Activated CD8-positive, alpha-beta memory T cell treated with anti-CD3 and anti-CD28 coated beads, Interleukin-2, amount 50 U/mL, for 1 hour (primary cell): ENCODE data around the gene ERGIC1.
A peak's percentile ranks its signal among the peaks of the same experiment; 100 is the strongest.
"Not testable (repeated sequence)": the region's sequence is repeated elsewhere in the genome, so short reads cannot be mapped to it uniquely, and the experiment has no call there.

Experiments
- DNase-seq: peaks from one replicate; pipeline ENCODE4 v3.0.0-alpha.2; 2020; ENCODE audit errors: extremely low read depth

ERGIC1 gene

DNA sequence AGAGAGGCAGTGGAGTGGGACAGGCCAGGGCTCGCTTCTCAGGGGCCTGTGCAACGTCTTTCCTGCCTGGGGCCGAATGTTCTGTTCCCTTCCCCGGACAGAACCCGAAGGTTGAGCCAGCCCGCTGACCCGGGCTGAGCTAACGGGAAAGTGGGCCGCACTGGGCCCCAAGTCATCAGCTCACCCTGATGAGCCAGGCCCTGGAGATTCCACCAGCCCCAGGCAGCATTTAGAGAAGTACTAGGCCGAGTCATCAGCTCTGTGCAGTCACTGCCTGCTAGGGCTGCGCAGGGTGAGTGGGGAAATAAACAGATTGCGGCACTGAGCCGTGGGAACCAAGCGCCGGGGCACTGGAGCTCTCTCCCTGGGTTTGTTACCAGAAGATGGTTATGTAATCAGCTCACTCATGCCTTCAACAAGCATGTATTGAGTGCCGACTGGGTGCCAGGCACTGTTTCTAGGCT lies 33.9 kb upstream of the ERGIC1 start:
- DNase-seq, result no peak

DNA sequence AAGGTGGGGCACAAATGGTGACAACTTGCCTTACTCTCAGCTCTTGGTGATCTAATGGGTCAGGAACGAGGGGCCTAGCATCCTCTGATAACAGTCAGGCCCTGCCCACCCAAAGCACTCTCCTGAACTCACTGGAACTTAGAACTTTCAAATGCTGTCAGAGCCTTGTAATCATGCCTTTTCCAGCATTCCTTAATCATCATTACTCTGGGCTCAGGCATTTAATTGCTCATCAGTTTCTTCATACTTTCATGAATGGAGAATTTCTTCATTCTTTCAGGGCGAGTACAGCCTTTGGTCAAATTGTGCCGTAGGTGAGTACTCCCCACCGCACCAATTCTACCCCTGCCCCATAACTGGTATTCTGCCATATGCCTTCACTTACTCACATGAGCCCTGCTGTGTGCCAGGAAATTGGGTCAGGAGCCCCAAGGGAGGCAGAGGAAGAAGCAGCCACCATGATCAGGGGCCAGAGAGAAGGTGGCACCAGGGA lies 32.8 kb upstream of the ERGIC1 start:
- DNase-seq, result no peak

DNA sequence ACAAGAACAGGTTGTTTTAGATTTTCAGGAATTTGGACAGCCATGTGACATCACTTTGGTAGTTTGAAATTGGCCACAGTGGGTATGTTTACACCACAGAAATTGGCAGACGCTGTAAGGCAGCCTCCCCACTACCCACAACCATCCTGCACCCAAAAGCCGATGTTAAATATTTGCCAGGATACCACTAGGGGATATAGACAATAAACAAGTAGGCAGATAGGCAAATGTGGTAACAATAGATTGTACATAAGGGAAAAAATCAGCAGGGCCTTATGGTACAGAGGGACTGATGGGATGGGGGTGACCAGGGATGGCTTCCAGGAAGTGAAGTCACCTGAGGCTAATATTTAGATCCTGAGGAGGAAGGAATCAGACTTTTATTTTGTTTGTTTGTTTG lies 31.9 kb upstream of the ERGIC1 start:
- no peak for DNase-seq

DNA sequence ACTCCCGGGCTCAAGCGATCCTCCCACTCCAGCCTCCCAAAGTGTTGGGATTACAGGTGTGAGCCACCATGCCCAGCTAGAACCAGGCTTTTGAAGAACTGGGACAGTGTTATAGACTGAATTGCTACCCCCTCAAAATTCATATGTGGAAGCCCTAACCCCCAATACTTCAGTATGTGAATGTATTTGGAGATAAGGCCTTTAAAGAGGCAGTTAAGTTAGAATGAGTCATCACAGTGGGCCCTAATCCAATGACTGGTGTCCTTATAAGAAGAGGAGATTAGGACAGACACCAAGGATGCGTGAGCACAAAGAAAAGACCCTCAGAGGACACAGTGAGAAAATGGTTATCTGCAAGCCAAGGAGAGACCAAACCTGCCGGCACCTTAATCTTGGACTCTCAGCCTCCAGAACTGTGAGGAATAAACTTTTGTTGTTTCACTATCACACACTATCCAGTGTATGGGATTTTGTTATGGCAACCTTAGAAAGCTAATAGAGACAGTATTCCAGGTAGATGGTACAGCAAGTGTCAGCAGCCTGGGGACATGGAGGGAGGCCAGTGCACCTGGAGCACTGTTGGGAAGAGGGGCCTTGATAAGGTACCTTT lies 31.4 kb upstream of the ERGIC1 start:
- DNase-seq, result no peak

DNA sequence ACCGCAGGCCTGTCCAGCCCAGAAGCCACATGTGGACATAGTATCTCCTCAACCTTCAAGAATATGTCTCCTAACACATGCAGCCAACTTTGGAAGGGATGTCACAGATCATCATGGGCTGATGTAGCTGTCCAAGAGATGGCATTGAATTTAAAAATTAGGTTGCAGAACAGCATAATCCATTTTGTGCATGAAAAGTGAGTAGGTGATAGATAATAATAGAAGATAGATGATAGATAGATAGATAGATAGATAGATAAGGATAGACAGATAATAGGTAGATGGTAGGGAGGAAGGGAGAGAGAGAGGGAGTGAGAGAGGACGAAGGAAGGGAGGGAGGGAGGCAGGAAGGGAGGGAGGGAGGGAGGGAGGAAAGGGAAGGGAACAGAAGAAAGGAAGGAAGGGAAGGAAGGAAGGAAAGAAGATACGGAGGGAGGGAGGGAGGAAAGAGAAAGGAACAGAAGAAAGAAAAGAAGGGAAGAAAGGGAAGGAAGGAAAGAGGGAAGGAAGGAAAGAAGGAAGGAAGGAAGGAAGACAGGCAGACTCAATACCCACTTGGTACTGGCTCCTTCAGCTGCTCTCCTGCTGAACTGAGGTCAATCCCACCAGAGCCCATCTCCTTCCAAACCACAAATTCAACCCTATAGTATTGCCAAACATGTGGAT lies 28.9 kb upstream of the ERGIC1 start:
- no peak for DNase-seq

DNA sequence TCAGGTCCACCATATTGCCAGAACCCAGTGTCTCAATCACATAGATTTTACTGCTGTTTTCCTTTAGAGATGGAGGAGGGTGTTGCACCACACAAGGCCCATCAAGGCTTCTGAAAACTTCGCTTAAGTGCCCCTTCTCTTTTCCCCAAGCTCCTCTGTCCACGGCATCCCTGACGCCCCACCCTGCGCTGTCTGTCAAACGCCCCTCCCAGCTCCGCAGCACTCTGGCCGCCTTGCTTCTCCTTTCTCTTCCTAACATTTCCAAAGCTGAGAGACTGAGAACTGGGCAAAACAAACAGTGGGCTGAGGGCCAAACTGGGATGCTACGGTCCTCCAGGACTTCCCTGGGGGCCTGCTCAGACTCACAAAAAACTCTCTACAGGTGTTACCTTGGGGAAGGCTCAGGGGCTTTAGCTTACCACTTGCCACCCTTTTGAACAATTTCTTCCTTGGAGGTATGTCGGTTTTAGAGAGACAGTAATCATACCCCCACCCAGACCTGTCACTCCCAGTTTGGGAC lies 28.3 kb upstream of the ERGIC1 start:
- no peak for DNase-seq

DNA sequence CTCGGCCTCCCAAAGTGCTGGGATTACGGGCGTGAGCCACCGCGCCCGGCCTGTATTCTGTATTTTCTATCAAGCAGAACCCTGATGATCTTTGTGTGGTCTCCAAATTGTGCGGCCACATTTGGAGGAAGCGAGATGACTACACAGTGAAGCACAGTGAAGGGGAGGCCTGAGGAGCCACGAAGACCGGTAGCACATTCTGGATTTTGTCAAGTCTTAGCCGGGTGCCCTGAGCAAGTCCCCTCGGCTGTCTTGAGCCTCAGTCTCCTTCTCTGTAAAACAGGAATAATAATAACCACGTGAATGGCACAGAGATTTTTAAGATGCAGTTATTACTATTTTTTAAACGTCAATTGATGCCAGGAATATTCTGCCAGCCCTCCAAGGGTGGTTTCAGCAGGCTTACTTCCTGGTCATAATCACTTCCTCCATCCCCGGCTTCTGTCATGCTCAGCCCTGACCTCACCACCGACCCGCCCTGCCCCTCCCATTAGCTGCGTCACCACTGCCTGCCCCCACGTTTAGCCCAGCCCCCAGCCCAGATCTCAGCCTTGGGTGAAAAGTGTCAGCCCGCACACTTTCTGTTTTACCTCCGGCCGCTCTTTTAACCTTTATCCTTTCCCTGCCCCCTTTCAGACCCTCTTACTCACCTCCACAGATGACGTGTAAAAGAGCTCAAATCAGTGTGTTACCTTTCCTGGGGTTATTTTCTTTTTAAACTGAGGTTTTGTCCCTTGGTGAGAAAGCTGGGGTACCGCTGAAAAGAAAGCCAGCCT lies 27.0 kb upstream of the ERGIC1 start:
- DNase-seq, result peak; percentile 71

DNA sequence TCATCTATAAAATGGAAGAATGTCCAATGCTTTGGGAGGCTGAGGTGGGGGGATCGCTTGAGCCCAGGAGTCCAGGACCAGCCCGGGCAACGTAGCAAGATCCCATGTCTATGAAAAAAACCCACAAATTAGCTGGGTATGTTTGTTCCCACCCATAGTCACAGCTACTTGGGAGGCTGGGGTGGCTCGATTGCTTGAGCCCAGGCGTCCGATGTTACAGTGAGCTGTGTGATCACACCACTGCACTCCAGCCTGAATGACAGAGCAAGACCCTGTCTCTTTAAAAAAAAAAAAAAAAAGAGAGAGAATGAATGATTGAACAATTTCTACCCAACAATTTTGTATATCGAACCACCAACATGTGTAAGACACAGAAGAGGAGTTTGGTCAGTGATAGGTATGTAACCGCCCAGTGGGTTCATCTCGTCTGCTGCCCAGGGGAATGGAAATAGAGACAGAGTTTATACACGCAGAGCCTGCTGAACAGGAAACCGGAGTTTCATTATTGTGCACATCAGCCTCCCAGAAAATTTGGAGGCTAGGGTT lies 26.2 kb upstream of the ERGIC1 start:
- DNase-seq, result no peak

DNA sequence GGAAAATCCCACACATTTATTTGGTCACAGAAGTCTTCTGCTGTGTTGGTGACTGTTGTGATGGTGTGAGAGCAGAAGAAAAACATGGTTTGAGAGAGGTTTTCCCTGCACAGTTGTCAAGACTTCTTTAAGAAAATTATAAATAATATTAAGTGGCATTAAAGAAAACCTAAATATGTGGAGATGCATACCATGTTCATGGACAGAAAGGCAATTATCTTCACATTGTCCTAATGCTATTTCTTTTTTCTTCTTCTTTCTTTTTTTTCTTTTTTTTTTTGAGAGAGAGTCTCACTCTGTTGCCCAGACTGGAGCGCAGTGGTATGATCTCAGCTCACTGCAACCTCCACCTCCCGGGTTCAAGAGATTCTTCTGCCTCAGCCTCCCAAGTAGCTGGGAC lies 24.3 kb upstream of the ERGIC1 start:
- DNase-seq, result no peak

DNA sequence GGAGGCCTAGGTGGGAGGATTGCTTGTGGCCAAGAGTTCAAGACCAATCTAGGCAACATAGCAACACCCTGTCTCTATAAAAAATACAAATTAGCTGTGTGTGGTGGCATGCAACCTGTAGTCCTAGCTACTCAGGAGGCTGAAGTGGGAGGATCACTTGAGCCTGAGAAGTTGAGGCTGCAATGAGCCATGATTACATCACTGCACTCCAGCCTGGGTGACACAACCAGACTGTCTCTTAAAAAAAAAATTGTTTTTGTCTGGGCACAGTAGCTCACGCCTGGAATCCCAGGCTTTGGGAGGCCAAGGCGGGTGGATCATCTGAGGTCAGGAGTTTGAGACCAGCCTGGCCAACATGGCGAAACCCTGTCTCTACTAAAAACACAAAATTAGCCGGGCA lies 23.1 kb upstream of the ERGIC1 start:
- not testable (repeated sequence) for DNase-seq

DNA sequence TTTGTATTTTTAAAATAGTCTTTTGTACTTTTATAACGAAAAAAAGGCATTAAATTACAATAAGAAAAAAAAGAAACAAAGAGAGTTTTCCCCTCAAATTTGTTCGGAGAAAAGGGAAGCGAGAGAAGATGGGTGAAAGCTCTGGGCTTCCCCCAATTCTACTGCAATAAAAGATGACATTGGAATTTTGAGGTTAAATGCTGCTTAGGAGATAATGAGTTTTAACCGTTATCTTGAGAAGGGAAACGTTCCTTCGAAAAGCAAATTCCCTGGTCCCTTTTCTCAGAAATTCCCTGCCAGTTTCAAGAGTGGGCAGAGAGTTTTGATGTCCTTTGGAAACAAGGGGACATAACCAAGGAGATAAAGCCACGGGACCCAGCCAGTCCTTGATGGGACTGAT lies 18.4 kb upstream of the ERGIC1 start:
- DNase-seq, result no peak

DNA sequence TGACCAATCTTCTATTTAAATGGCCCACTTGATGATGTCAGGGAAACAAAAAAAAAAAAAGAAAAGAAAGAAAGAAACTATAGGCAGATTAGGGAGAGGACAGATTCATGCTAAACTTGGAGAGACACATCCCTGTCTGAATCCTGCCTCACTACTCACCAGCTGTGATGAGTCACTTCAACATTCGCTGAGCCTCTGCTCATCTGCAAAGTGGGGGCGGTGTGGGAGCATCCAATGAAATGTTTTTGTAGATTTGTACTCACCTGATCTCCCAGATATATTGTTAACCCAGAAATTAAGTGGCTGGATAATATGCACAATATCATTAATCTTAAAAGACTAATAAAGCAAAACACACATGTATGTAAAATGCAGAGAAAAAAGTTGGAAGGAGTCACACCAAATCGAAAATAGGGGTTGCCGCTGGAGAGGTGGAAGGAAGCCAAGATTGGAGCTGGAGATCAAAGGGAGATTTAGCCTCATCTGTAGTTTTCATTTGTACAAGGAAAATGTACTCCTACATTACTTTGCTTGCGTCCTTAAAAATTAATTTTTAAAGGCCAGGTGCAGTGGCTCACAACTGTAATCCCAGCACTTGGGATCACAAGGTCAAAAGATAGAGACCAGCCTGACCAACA lies 17.0 kb upstream of the ERGIC1 start:
- DNase-seq, result no peak

DNA sequence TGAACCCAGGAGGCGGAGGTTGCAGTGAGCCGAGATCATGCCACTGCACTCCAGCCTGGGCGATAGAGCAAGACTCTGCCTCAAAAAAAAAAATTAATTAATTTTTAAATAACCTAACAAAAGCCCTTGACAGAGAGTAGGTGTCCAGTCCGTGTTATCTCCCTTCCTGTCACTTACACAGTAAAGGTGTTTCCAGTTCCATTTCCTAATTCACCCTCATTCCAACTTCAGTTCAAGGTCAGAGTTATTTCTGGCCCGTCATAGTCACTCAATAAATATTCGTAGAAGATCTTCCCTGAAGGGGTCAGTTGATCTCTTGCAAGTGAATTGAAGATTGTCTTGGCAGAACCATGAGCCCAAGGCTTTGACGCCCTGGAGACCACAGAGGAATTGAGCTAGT lies 16.4 kb upstream of the ERGIC1 start:
- no peak for DNase-seq

DNA sequence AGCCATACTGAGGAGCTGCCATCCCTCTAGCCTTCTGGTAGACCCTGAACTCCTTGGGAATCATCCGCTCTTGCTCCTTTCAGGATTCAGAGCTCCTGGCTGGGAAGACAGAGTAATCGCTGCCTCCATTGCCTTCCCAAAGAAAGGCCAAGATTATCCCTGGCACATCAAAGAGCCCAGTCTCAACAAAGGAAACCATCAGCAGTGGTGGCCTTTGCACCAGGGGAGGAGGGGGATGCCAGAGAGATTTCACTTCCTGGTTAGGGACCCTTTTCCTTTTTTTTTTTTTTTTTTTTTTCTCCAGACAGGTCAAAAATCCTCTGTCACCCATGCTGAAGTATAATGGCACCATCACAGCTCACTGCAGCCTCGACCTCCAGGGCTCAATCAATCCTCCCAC lies 16.0 kb upstream of the ERGIC1 start:
- no peak for DNase-seq

DNA sequence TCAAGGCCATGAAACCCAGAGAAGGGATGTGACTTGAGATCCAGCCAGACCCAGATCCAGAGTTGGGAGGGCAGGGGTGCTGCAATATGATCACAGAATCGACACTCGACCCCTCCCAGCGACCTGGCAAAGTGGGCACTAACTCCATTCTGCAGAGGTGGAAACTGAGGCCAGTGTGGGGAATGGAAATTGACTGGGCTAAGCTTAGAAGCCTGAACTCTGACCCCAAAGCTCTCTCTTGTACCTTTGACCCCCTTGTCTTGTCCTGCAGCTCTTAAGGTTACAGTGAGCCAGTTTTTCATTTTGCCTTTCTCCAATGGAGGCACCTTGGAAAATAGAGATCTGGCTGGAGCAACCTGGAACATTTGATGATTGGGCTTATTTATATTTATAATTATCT lies 14.5 kb upstream of the ERGIC1 start:
- DNase-seq, result no peak

DNA sequence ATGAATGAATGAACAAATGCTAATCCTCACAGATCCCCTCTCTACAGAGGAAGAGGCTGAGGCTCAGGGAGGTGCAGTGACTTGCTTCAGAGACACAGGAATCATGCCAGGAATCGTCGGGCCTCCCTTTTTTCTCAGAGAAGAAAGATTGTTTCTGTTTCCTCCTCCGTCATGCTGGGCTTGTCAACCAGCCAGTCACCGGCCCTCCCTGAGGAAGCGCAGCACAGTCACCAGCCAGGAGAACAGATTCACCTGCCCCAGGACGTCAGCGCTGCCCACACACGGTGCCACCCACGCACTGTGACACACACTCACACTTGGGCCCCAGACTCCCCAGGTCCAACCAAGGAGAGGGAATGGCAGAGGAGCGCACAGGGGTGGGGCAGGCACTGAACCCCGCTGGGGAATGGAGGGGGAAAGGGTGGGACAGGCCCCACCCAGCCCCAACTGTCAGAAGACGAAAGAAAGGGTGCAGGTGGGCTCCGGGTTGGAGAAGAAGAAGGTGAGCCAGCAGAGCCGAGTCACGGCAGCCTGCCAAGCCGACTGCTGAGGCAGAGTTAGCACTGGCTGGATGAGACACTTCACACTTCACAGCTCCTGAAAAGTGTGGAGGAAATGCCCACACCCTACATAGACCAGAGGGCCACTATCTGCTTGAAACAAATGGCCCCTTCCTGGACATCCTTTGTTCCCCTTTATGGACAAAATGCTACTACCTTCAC lies 13.8 kb upstream of the ERGIC1 start:
- DNase-seq, result no peak

DNA sequence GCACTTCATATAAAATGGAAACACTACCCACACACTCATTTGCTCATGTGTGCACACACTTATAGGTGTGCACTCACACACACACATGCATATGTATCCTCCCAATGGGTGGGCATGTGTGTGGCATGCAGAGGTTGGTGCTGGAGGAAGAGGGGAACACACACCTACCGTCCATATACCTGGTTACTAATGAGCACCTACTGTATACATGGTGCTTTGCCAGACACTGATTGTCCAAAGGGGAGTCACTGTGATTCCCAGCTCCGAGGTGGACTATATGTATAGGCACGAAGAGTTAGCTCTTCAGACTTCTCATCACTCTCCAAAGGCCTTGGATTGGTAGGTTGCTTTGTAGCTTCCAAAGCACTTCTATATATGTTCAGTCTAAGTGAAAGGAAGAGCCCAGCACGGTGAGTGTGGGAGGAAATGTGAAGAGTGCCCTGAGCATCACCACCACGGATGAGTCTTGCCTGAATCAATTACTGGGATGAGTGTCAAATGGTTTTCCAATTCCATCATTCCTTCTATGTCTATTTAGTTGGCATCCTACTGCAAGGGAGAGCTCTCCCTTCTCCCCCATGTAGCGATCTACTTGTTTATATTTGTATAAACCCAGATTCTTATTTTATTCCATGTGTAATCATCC lies 12.6 kb upstream of the ERGIC1 start:
- DNase-seq, result no peak

DNA sequence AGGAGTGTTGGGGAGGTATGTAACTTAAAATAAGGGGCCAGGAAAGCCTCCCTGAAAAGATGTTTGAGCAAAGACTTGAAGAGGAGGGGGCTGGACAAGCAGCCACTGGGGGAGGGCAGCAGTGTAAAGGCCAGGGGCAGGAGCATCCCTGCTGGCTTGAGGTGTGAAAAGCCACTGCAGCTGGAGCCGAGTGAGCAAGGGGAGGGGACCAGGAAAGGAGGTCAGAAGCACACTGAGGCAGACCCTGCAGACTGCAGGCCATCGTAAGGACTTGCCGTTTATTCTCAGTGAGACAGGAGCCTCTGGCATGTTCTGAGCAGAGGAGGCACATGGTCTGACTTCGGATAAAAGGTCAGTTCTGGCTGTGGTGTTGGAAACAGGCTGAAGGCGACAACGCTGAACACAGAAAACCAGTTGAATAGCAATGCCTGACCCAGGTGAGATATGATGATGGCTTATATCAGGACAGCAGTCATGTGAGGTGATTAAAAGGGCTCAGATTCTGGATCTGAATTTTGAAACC lies 10.2 kb upstream of the ERGIC1 start:
- no peak for DNase-seq

DNA sequence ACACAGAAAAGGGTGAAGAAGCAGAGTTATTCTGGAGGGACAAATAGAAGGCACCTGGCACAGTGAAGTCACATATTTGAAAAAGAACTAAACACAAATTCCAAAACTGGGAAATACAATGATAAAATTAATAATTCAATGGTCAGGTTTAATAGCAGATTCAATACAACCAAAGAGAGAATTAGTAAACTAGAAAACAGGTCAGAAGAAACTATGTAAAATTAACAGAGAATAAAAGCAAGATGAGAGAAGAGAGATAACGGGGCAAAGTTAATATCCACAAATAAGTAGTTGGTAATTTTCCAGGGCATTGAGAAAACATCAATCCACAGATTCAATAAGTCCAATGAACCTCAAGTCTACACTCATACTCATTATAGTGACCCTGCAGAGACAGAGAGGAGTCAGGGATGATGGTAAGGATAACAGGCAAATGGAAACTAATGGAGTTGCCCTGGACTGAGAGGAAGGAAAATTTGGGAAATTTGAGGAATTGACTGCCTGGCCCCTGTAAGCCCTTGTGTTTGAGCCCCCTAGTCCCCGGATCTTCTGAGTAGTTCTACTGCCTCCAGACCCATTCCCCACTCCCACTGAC lies 8.3 kb upstream of the ERGIC1 start:
- DNase-seq, result no peak

DNA sequence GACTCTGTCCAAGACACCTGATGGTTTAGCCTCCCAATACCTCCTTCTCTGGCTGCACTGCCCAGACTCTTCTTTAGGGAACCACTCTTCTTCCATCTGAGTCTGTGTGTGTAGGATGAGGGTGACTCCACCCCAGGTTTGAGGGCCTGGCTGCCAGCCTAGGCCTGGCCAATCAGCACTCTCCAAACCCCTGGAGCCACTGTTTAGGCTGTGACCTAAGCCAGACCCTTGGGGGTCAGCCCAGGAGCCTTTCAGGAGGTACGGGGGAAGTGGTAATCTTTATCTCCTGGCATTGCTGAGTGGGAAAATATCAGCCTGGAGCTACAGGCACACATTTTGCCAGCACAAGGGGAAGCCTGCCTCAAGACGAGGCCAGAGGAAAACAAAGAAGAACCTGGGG lies 6.2 kb upstream of the ERGIC1 start:
- DNase-seq, result no peak
